Neural cell (in vitro differentiated cells): ENCODE measurements around the gene PIP4K2C.

Experiments used
- EP300 ChIP-seq: fragments of 450-650 bp; conservative IDR thresholded peaks from 2 replicates; pipeline ENCODE4 v1.6.1; 2014; ENCODE audit warnings: antibody characterized with exemption, mild to moderate bottlenecking, moderate library complexity; ENCODE audit not compliant: poor library complexity, severe bottlenecking
- EZH2 ChIP-seq: fragments of 200-600, 300-800 bp; shearing (Covaris generic), sonication (generic); IDR thresholded peaks from 2 replicates; pipeline ENCODE4 v1.6.1; 2014; ENCODE audit warnings: antibody characterized with exemption, low read length, borderline replicate concordance, mild to moderate bottlenecking; ENCODE audit not compliant: insufficient read depth, poor library complexity, severe bottlenecking
- MXI1 ChIP-seq: fragments of 450-650 bp; conservative IDR thresholded peaks from 2 replicates; pipeline ENCODE4 v1.6.1; 2014; ENCODE audit warnings: antibody characterized with exemption, mild to moderate bottlenecking; ENCODE audit not compliant: poor library complexity, severe bottlenecking
- POLR2AphosphoS5 ChIP-seq: IDR thresholded peaks from 2 replicates; pipeline ENCODE4 v1.6.1; 2012
- RAD21 ChIP-seq: fragments of 450-650 bp; conservative IDR thresholded peaks from 2 replicates; pipeline ENCODE4 v1.6.1; 2014; ENCODE audit warnings: antibody characterized with exemption, mild to moderate bottlenecking, moderate library complexity
- SMC3 ChIP-seq: fragments of 450-650 bp; conservative IDR thresholded peaks from 2 replicates; pipeline ENCODE4 v1.6.1; 2014; ENCODE audit warnings: antibody characterized with exemption, mild to moderate bottlenecking, moderate library complexity; ENCODE audit not compliant: poor library complexity
- TAF1 ChIP-seq: IDR thresholded peaks from 2 replicates; pipeline ENCODE4 v1.6.1; 2012; ENCODE audit warnings: low read depth
- TF ChIP-seq, protein P1 (sequence below): fragments of 450-650 bp; IDR thresholded peaks from 2 replicates; pipeline ENCODE4 v1.5.1; 2014; ENCODE audit warnings: antibody characterized with exemption, mild to moderate bottlenecking, moderate library complexity; ENCODE audit not compliant: poor library complexity, severe bottlenecking
- TF ChIP-seq, protein P2 (sequence below): IDR thresholded peaks from 2 replicates; pipeline ENCODE4 v1.6.1; 2012; ENCODE audit warnings: borderline replicate concordance

DNA sequence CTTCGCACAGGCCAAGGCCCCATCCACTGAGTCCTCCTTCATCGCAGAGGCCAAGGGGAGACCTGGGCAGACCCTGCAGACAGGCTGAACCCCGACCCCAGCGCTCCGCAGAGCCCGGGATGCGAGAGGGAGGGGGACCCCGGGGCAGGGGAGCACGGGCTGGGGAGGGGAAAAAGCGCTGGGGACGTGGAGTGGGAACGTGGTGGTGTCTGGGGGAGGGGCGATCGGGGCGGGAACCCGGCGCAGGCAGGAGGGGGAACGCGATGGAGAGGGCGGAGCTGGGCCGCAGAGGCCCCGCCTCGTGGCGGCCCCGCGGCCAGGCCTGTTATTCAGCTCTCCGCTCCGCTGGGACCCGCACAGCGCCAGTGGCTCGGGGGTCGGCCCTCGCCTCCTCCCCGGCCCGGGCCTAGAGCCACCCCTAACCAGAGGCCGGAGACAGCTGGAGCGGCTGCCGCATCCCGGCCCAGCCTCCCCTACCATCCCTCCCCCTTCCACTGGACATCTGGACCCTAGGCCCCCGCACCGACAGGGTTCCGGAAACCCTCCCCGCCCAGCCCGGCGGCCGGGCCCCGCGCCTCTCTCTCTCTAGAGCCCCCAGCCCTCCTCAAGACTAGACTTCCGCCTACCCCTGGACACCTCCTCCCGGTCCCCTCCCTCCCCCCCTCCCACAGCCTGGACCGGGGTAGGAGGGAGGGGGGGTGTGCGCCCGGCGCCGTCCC is 20.3 kb downstream of the PIP4K2C start, which contains the start of gene ARHGEF25:
- TF ChIP-seq, protein P1, sequence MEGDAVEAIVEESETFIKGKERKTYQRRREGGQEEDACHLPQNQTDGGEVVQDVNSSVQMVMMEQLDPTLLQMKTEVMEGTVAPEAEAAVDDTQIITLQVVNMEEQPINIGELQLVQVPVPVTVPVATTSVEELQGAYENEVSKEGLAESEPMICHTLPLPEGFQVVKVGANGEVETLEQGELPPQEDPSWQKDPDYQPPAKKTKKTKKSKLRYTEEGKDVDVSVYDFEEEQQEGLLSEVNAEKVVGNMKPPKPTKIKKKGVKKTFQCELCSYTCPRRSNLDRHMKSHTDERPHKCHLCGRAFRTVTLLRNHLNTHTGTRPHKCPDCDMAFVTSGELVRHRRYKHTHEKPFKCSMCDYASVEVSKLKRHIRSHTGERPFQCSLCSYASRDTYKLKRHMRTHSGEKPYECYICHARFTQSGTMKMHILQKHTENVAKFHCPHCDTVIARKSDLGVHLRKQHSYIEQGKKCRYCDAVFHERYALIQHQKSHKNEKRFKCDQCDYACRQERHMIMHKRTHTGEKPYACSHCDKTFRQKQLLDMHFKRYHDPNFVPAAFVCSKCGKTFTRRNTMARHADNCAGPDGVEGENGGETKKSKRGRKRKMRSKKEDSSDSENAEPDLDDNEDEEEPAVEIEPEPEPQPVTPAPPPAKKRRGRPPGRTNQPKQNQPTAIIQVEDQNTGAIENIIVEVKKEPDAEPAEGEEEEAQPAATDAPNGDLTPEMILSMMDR: no peak
- TF ChIP-seq RAD21: no peak
- TF ChIP-seq EZH2: no peak
- TF ChIP-seq POLR2AphosphoS5: peak; percentile 34
- TF ChIP-seq EP300: no peak
- TF ChIP-seq SMC3: no peak
- no peak for TF ChIP-seq TAF1
- TF ChIP-seq MXI1: no peak
- TF ChIP-seq, protein P2, sequence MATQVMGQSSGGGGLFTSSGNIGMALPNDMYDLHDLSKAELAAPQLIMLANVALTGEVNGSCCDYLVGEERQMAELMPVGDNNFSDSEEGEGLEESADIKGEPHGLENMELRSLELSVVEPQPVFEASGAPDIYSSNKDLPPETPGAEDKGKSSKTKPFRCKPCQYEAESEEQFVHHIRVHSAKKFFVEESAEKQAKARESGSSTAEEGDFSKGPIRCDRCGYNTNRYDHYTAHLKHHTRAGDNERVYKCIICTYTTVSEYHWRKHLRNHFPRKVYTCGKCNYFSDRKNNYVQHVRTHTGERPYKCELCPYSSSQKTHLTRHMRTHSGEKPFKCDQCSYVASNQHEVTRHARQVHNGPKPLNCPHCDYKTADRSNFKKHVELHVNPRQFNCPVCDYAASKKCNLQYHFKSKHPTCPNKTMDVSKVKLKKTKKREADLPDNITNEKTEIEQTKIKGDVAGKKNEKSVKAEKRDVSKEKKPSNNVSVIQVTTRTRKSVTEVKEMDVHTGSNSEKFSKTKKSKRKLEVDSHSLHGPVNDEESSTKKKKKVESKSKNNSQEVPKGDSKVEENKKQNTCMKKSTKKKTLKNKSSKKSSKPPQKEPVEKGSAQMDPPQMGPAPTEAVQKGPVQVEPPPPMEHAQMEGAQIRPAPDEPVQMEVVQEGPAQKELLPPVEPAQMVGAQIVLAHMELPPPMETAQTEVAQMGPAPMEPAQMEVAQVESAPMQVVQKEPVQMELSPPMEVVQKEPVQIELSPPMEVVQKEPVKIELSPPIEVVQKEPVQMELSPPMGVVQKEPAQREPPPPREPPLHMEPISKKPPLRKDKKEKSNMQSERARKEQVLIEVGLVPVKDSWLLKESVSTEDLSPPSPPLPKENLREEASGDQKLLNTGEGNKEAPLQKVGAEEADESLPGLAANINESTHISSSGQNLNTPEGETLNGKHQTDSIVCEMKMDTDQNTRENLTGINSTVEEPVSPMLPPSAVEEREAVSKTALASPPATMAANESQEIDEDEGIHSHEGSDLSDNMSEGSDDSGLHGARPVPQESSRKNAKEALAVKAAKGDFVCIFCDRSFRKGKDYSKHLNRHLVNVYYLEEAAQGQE: no peak
